ENCODE results near the gene PPFIBP1. TPM values are rescaled to one million over a fixed set of nuclear protein-coding genes. Genes with fewer than 3 reads are reported as not detected.

Gene PPFIBP1
- total and polyA plus RNA-seq, 2 of the 13 experiments (the other 11 are each of a cell fraction or from before 2014, with no cell fraction given), result 16.2 to 21.8 TPM

GRCh38 chr12:27709932-27710591, 186.1 kb downstream of the PPFIBP1 start (continued):
- TF ChIP-seq HNF1B (CRISPR knock-in tag; IDR thresholded peaks at IDR 0.05) (no peak; the same call in 1 of the 2 replicates), GMEB1 (CRISPR knock-in tag; IDR thresholded peaks at IDR 0.05; ENCODE audit: borderline replicate concordance) (no peak), STAG1 (CRISPR knock-in tag; IDR thresholded peaks at IDR 0.05) (0 out of 2 replicates have a peak, but pooled peaks have one; percentile 2), FOXP1 (IDR thresholded peaks at IDR 0.05) (no peak), FOXP1 (CRISPR knock-in tag; IDR thresholded peaks at IDR 0.05) (peak; percentile 36; the same call in 1 of the 2 replicates), SP2 (CRISPR knock-in tag; IDR thresholded peaks at IDR 0.05) (no peak), MTA1 (CRISPR knock-in tag; IDR thresholded peaks at IDR 0.05; ENCODE audit: borderline replicate concordance) (no peak), SOX5 (CRISPR knock-in tag; IDR thresholded peaks at IDR 0.05; ENCODE audit: borderline replicate concordance) (no peak)
